Hepatocyte (in vitro differentiated cells): Measurements from ENCODE around the gene FSTL1.

Experiments used
- EZH2 ChIP-seq: fragments of 200-600 bp; sonication (generic); IDR thresholded peaks from 2 replicates; pipeline ENCODE4 v1.6.1; 2016; ENCODE audit warnings: antibody characterized with exemption, mild to moderate bottlenecking, borderline replicate concordance
- EZH2phosphoT487 ChIP-seq: fragments of 200-600 bp; sonication (generic); IDR thresholded peaks from one replicate; pipeline ENCODE4 v1.6.1; 2018; ENCODE audit warnings: antibody characterized with exemption, mild to moderate bottlenecking, low read depth, moderate library complexity; ENCODE audit not compliant: unreplicated experiment, severe bottlenecking
- TF ChIP-seq, protein P1 (sequence below): fragments of 200-600 bp; sonication (generic); IDR thresholded peaks from 2 replicates; pipeline ENCODE4 v1.5.1; 2016; ENCODE audit warnings: antibody characterized with exemption, mild to moderate bottlenecking; ENCODE audit not compliant: poor library complexity

DNA sequence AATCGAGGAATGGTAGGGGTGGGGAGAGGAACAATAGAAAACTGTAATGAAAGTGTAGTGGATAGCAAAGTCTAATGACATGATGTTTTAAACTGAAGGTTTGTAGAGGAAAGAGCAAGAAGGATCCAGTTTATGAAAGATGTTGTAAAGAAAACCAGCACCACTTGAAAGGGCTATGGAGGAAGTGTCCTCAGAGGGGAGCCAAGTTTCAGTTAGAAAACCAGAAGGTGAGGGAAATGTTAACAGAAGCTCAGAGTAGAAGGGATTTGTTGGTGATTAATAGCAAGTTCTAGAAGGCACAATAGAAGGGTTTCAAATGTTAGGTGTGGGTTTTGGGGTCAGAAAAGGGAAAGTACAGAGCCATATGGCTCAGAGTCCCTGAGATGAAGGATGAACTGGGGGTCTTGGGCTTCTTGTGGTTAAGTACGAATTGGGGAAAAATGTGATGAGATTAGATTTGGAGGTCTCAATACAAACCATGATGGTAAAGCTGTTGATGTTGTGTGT, 67.8 kb downstream of the FSTL1 start:
- TF ChIP-seq, protein P1, sequence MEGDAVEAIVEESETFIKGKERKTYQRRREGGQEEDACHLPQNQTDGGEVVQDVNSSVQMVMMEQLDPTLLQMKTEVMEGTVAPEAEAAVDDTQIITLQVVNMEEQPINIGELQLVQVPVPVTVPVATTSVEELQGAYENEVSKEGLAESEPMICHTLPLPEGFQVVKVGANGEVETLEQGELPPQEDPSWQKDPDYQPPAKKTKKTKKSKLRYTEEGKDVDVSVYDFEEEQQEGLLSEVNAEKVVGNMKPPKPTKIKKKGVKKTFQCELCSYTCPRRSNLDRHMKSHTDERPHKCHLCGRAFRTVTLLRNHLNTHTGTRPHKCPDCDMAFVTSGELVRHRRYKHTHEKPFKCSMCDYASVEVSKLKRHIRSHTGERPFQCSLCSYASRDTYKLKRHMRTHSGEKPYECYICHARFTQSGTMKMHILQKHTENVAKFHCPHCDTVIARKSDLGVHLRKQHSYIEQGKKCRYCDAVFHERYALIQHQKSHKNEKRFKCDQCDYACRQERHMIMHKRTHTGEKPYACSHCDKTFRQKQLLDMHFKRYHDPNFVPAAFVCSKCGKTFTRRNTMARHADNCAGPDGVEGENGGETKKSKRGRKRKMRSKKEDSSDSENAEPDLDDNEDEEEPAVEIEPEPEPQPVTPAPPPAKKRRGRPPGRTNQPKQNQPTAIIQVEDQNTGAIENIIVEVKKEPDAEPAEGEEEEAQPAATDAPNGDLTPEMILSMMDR, result no peak
- no peak for TF ChIP-seq EZH2phosphoT487
- TF ChIP-seq EZH2, result no peak
